Effector memory CD4-positive, alpha-beta T cell (primary cell): ENCODE measurements around the gene ZNF576.

Source experiments
- DNase-seq, 3 donors: peaks; one replicate each; pipeline ENCODE4 v3.0.0-alpha.2; 2020
- H3K27ac ChIP-seq: 2 replicates; pipeline ENCODE4 v1.7.0; 2013; ENCODE audit warnings: mild to moderate bottlenecking, low read length, moderate library complexity; ENCODE audit not compliant: insufficient read depth, poor library complexity, severe bottlenecking
- H3K27me3 ChIP-seq: replicated peaks from 2 replicates; pipeline ENCODE4 v1.7.0; 2013; ENCODE audit warnings: mild to moderate bottlenecking, low read length; ENCODE audit not compliant: insufficient read depth, control insufficient read depth, poor library complexity, severe bottlenecking
- H3K36me3 ChIP-seq: 2 replicates; pipeline ENCODE4 v1.7.0; 2013; ENCODE audit warnings: mild to moderate bottlenecking, low read length, moderate library complexity; ENCODE audit not compliant: control insufficient read depth, insufficient read depth
- H3K4me1 ChIP-seq: 2 replicates; pipeline ENCODE4 v1.7.0; 2013; ENCODE audit warnings: low read length, mild to moderate bottlenecking; ENCODE audit not compliant: control insufficient read depth, insufficient read depth, poor library complexity, severe bottlenecking
- H3K4me3 ChIP-seq: 2 replicates; pipeline ENCODE4 v1.7.0; 2013; ENCODE audit warnings: low read length, low read depth, mild to moderate bottlenecking; ENCODE audit not compliant: insufficient read depth, poor library complexity, severe bottlenecking
- H3K9me3 ChIP-seq: 2 replicates; pipeline ENCODE4 v1.7.0; 2013; ENCODE audit warnings: mild to moderate bottlenecking, low read length, moderate library complexity; ENCODE audit not compliant: control insufficient read depth

The ZNF576 gene

DNA sequence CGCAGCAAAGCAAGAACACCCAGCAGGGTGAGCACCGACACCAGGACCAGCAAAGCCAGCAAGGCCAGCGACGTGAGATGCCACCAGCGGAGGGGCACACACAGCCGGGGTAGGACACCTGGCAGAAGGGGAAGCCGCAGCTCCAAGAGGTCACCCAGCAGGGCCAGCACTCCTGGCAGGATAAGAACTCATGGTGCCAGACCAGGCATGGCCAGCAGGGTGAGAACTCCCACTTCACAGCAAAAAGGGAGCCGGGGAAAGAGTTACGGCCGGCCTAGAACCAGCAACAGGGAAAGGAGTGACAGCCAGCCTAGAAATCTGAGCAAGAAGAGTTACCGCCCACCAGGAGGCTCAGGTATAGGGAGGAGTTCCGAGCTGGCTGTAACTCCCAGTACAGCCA lies 16.0 kb downstream of the ZNF576 start:
- Histone ChIP-seq H3K9me3 (no peaks in the 10 kb centered on the region), H3K27ac (no peak overlapping the region), H3K4me3 (no peak overlapping the region), H3K4me1 (no peaks in the 10 kb centered on the region), H3K36me3 (peaks cover 21% of the 10 kb centered on the region), H3K27me3 (no peaks in the 10 kb centered on the region)
- DNase-seq = no peak

DNA sequence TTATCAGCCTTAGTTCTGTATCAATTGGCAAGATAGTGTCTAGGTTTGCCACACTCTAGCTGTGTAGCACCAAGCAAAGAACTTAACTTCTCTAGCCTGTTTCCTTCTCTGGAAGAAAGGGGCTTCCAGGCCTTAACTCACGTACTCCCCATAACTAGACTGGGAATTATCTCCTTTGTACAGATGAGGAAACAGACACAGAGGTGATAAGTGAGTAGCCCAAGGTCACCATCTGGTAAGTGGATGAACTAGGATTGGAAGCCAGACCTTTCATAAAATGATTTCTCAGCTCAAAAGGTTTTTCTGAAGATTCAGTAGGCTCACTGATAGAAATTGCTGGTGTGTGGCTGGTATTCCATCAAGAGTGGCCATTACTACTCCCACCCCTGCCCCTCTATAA lies 19.9 kb downstream of the ZNF576 start:
- no peaks in the 10 kb centered on the region for H3K27me3 ChIP-seq
- DNase-seq = no peak
- no peak overlapping the region for H3K4me3 ChIP-seq
- H3K9me3 ChIP-seq = no peaks in the 10 kb centered on the region
- H3K4me1 ChIP-seq = peaks cover 20% of the 10 kb centered on the region
- H3K27ac ChIP-seq = no peak overlapping the region
- peaks cover 17% of the 10 kb centered on the region for H3K36me3 ChIP-seq

DNA sequence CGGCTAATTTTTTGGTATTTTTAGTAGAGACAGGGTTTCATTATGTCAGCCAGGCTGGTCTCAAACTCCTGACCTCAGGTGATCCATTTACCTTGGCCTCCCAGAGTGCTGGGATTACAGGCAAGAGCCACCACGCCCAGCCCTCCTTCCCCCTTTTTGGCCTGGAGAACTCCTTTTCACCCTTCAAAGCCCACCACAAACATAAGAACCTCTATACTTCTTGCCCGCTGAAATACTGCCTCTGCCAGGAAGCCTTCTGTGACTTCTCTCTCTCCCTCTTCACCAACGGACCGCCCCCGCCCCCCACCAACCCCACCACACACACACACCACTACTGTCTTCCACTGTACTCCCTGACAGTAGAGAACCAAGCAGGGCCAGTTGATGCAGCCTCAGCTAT lies 20.6 kb downstream of the ZNF576 start:
- no peak for DNase-seq
- Histone ChIP-seq H3K9me3 (no peaks in the 10 kb centered on the region), H3K4me1 (peaks cover 20% of the 10 kb centered on the region), H3K36me3 (peaks cover 12% of the 10 kb centered on the region), H3K4me3 (no peak overlapping the region), H3K27ac (no peak overlapping the region), H3K27me3 (no peaks in the 10 kb centered on the region)

- peak overlapping the region; percentile 85 for H3K4me3 ChIP-seq
- H3K9me3 ChIP-seq = no peaks in the 10 kb centered on the region
- H3K27me3 ChIP-seq = no peaks in the 10 kb centered on the region
- H3K4me1 ChIP-seq = peaks cover 20% of the 10 kb centered on the region
- DNase-seq = no peak
- no peaks in the 10 kb centered on the region for H3K36me3 ChIP-seq
- peak overlapping the region; percentile 82 for H3K27ac ChIP-seq
Measured at GRCh38 chr19:43618921-43619261, 22.5 kb downstream of the ZNF576 start.

- peak; percentile 80 to 82 (median 80) for DNase-seq
- Histone ChIP-seq H3K36me3 (no peaks in the 10 kb centered on the region), H3K27me3 (no peaks in the 10 kb centered on the region), H3K4me3 (peak within 1 kb of the TSS; percentile 85), H3K9me3 (no peaks in the 10 kb centered on the region), H3K4me1 (peaks cover 20% of the 10 kb centered on the region), H3K27ac (peak within 1 kb of the TSS; percentile 82)
Measured at GRCh38 chr19:43619262-43620060, 23.1 kb downstream of the ZNF576 start, which contains the start of gene ZNF428. TSS of gene ZNF428 (minus strand) at chr19:43619629. CDS start at chr19:43614304, 5,325 bp downstream.

GRCh38 chr19:43620061-43621001 lies 23.9 kb downstream of the ZNF576 start:
- H3K27ac ChIP-seq = peak overlapping the region; percentile 82
- peaks cover 24% of the 10 kb centered on the region for H3K4me1 ChIP-seq
- peak overlapping the region; percentile 85 for H3K4me3 ChIP-seq
- peak in 1 of 3 donors; percentile 71 for DNase-seq
- no peaks in the 10 kb centered on the region for H3K36me3 ChIP-seq
- no peaks in the 10 kb centered on the region for H3K27me3 ChIP-seq
- no peaks in the 10 kb centered on the region for H3K9me3 ChIP-seq

DNA sequence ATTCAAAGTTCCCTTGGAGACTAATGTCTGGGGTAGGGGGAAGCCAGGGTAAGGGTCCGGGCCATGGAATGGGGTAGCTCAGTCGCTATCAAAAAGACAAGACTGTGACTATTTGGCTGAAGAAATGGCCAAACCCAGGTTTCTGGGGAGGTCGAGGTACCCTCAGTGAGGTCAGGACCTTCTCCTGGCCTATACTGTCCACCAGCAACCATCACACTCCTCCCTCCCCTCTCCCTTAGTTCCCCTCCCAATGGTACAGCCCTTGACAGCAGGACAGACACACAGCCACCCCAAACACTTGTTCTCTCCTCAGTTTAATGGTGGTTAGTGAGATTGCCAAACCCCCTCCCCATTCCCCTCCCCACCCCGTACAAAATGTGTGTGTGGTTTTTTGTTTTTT lies 25.7 kb downstream of the ZNF576 start:
- H3K9me3 ChIP-seq = no peaks in the 10 kb centered on the region
- peaks cover 25% of the 10 kb centered on the region for H3K4me1 ChIP-seq
- no peak for DNase-seq
- H3K36me3 ChIP-seq = no peaks in the 10 kb centered on the region
- H3K4me3 ChIP-seq = no peak overlapping the region
- H3K27me3 ChIP-seq = no peaks in the 10 kb centered on the region
- H3K27ac ChIP-seq = no peak overlapping the region

GRCh38 chr19:43622956-43623355 lies 26.6 kb downstream of the ZNF576 start:
- no peak overlapping the region for H3K4me3 ChIP-seq
- H3K4me1 ChIP-seq = peaks cover 25% of the 10 kb centered on the region
- H3K9me3 ChIP-seq = no peaks in the 10 kb centered on the region
- H3K36me3 ChIP-seq = no peaks in the 10 kb centered on the region
- no peak for DNase-seq
- no peak overlapping the region for H3K27ac ChIP-seq
- H3K27me3 ChIP-seq = no peaks in the 10 kb centered on the region

DNA sequence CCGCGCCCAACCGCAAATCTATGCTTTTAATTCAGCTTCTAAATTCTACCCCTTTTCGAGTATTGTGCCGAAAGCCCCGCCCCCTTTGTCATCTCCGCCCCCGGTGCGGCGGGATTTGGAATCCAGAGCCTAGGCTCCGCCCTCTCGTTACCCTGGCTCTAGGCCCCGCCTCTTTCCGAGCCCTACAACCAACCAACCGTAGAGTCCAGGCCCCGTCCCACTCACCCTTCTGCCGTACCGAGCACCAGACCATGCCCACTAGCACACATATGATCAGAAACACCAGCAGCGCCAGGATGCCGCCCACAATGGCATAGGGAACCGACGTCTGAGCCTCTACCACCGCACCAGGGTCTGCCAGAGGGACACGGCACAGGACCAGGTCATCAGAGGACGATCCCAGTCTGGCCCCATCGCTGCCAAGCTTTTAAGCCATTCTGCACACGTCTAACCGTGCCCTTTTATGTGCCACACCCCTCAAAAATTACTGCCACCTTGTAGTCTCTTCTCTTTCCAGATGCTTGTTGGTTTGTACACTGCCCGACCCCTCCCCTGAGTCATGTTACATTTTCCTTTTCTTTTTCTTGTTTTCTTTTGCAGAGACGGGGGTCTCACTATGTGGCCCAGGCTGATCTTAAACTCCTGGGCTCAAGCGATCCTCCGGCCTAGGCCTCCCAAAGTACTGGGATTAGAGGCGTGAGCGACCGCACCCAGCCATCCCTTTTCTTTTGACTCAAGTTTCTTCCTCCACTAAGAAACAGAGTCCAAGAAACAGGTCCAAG lies 27.7 kb downstream of the ZNF576 start:
- DNase-seq = no peak
- no peak overlapping the region for H3K27ac ChIP-seq
- H3K4me3 ChIP-seq = no peak overlapping the region
- no peaks in the 10 kb centered on the region for H3K36me3 ChIP-seq
- H3K27me3 ChIP-seq = no peaks in the 10 kb centered on the region
- H3K4me1 ChIP-seq = peaks cover 15% of the 10 kb centered on the region
- H3K9me3 ChIP-seq = no peaks in the 10 kb centered on the region
